Measurements from ENCODE around the gene NISCH.

NISCH gene

DNA sequence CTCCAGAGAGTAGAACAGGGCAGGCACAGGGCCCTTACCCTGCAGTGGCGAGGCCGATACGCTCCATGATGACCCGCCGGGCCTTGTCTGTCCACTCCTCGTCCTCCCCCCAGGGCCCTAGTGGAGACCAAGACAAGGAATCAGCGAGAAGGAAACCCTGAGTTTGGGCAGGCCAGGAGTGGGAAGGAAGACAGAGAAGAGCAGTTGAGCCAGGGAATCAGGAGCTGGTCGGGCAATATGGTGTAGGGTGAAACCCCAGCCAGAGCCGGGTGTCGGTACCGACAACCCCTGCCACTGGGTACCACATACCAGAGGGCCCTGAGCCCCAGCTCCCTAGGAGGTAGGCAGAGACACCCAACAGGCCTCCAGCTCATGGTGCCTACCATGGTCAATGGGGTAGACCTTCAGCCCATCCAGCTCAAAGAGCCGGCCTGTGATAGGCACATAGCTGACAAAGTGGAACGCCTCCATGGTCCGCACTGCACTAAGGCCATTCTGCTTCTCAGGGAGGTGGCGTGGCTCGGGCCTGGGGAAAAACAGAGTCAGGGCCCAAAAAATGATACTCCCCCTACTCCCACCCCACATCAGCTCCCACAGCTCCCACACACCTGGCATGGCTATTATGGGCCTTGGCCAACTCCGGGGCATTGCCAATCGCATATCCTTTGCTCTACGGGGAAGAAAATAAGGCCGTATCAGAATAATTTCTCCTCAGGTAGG, 48.5 kb upstream of the NISCH start:
- no peak for ATAC-seq
- TF ChIP-seq TOX (CRISPR knock-in tag; IDR thresholded peaks at IDR 0.05; ENCODE audit: borderline replicate concordance) (no peak), ZFP3 (CRISPR knock-in tag; IDR thresholded peaks at IDR 0.05) (no peak), ZNF70 (CRISPR knock-in tag; IDR thresholded peaks at IDR 0.05) (no peak), BACH2 (CRISPR knock-in tag; IDR thresholded peaks at IDR 0.05; ENCODE audit: borderline replicate concordance) (no peak), CSDC2 (CRISPR knock-in tag; IDR thresholded peaks at IDR 0.05) (no peak), OSR1 (CRISPR knock-in tag; IDR thresholded peaks at IDR 0.05) (no peak), CREB5 (CRISPR knock-in tag; IDR thresholded peaks at IDR 0.05; ENCODE audit: low read depth) (no peak), ESRRG (CRISPR knock-in tag; IDR thresholded peaks at IDR 0.05) (no peak), ZFP30 (CRISPR knock-in tag; IDR thresholded peaks at IDR 0.05) (no peak), PPARA (CRISPR knock-in tag; IDR thresholded peaks at IDR 0.05; ENCODE audit: borderline replicate concordance) (no peak)
- TF ChIP-seq, protein P1, sequence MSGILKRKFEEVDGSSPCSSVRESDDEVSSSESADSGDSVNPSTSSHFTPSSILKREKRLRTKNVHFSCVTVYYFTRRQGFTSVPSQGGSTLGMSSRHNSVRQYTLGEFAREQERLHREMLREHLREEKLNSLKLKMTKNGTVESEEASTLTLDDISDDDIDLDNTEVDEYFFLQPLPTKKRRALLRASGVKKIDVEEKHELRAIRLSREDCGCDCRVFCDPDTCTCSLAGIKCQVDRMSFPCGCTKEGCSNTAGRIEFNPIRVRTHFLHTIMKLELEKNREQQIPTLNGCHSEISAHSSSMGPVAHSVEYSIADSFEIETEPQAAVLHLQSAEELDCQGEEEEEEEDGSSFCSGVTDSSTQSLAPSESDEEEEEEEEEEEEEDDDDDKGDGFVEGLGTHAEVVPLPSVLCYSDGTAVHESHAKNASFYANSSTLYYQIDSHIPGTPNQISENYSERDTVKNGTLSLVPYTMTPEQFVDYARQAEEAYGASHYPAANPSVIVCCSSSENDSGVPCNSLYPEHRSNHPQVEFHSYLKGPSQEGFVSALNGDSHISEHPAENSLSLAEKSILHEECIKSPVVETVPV (CRISPR knock-in tag; IDR thresholded peaks at IDR 0.05): no peak

- ATAC-seq: no peak
- no peak for TF ChIP-seq RARB (CRISPR knock-in tag; IDR thresholded peaks at IDR 0.05)
- TF ChIP-seq, protein P2, sequence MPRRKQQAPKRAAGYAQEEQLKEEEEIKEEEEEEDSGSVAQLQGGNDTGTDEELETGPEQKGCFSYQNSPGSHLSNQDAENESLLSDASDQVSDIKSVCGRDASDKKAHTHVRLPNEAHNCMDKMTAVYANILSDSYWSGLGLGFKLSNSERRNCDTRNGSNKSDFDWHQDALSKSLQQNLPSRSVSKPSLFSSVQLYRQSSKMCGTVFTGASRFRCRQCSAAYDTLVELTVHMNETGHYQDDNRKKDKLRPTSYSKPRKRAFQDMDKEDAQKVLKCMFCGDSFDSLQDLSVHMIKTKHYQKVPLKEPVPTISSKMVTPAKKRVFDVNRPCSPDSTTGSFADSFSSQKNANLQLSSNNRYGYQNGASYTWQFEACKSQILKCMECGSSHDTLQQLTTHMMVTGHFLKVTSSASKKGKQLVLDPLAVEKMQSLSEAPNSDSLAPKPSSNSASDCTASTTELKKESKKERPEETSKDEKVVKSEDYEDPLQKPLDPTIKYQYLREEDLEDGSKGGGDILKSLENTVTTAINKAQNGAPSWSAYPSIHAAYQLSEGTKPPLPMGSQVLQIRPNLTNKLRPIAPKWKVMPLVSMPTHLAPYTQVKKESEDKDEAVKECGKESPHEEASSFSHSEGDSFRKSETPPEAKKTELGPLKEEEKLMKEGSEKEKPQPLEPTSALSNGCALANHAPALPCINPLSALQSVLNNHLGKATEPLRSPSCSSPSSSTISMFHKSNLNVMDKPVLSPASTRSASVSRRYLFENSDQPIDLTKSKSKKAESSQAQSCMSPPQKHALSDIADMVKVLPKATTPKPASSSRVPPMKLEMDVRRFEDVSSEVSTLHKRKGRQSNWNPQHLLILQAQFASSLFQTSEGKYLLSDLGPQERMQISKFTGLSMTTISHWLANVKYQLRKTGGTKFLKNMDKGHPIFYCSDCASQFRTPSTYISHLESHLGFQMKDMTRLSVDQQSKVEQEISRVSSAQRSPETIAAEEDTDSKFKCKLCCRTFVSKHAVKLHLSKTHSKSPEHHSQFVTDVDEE (CRISPR knock-in tag; IDR thresholded peaks at IDR 0.05): no peak
- TF ChIP-seq ISL1 (CRISPR knock-in tag; IDR thresholded peaks at IDR 0.05): no peak
- no peak for TF ChIP-seq ESRRG (CRISPR knock-in tag; IDR thresholded peaks at IDR 0.05)
- no peak for TF ChIP-seq ZNF565 (CRISPR knock-in tag; conservative IDR thresholded peaks at IDR 0.05; ENCODE audit: low read depth)
- TF ChIP-seq CSDC2 (CRISPR knock-in tag; IDR thresholded peaks at IDR 0.05): no peak
- TF ChIP-seq GLIS3 (CRISPR knock-in tag; IDR thresholded peaks at IDR 0.05): no peak
- no peak for TF ChIP-seq POU6F1 (CRISPR knock-in tag; IDR thresholded peaks at IDR 0.05; ENCODE audit: borderline replicate concordance, low read depth)
- no peak for TF ChIP-seq ZFP3 (CRISPR knock-in tag; IDR thresholded peaks at IDR 0.05)
Measured at GRCh38 chr3:52407779-52408178, 47.6 kb upstream of the NISCH start.

DNA sequence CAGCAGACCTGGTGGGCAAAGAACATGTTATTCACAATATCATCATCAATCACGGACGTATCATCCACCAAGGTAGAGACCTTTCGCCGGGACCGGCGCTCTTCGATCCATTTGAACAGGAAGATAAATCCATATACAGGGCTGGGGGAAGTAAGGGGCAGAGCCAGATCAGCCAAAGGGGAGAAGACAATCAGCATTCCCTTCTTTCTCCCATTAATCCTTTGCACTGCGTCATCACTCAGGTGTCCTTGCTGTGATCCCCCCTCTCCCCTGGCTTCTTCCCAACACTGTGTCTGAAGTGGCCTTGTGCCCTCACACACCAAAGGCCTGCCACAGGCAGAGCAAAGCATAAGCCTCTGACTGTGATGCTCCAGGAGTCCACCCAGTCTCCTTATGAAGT, 46.9 kb upstream of the NISCH start:
- no peak for ATAC-seq
- TF ChIP-seq POU6F1 (CRISPR knock-in tag; IDR thresholded peaks at IDR 0.05; ENCODE audit: borderline replicate concordance, low read depth): no peak
- no peak for TF ChIP-seq PATZ1 (CRISPR knock-in tag; IDR thresholded peaks at IDR 0.05; ENCODE audit: borderline replicate concordance)

Measured in SK-N-SH treated with all-trans-retinoic acid at 6 μM for 48 hours (cell line).